BE2C (cell line): Measurements from ENCODE around the gene RCBTB2.

ENCODE experiments used
- DNase-seq: peaks from one replicate; pipeline ENCODE4 v3.0.0-alpha.2; 2020
- H3K27me3 ChIP-seq: fragments of 250-450 bp; sonication (Bioruptor Pico); 2 replicates; pipeline ENCODE4 v1.5.1; 2020; ENCODE audit warnings: mild to moderate bottlenecking
- H3K36me3 ChIP-seq: fragments of 250-450 bp; sonication (Bioruptor Pico); 2 replicates; pipeline ENCODE4 v1.5.1; 2020; ENCODE audit warnings: mild to moderate bottlenecking
- H3K4me1 ChIP-seq: fragments of 250-450 bp; sonication (Bioruptor Pico); 2 replicates; pipeline ENCODE4 v1.5.1; 2020
- H3K4me3 ChIP-seq: 2 replicates; pipeline ENCODE4 v1.5.1; 2011; ENCODE audit warnings: low read depth, low read length
- H3K9me3 ChIP-seq: fragments of 250-450 bp; sonication (Bioruptor Pico); 2 replicates; pipeline ENCODE4 v1.5.1; 2020
- CTCF ChIP-seq: IDR thresholded peaks from 2 replicates; pipeline ENCODE4 v1.5.1; 2012; ENCODE audit warnings: mild to moderate bottlenecking, low read depth, low read length

The RCBTB2 gene

DNA sequence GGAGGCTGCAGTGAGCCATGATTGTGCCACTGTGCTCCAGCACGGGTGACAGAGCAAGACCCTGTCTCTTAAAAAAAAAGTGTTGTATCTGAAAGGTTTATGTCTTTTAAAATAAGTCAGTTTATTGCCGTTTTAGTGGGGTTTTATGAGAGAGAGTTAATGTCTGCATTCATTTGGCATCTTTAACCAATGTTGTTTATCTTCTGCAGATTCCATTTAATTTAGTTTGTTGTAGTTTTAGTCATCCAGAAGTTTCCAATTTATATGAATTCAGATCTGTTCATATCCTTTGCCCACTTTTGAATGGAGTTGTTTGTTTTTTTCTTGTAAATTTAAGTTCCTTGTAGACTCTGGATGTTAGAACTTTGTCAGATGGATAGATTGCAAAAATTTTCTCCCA, 83.2 kb downstream of the RCBTB2 start:
- H3K36me3 ChIP-seq: peaks cover 10% of the 10 kb centered on the region
- no peaks in the 10 kb centered on the region for H3K9me3 ChIP-seq
- no peak for DNase-seq
- no peak for TF ChIP-seq CTCF
- no peaks in the 10 kb centered on the region for H3K4me1 ChIP-seq
- no peak overlapping the region for H3K4me3 ChIP-seq
- H3K27me3 ChIP-seq: no peaks in the 10 kb centered on the region

DNA sequence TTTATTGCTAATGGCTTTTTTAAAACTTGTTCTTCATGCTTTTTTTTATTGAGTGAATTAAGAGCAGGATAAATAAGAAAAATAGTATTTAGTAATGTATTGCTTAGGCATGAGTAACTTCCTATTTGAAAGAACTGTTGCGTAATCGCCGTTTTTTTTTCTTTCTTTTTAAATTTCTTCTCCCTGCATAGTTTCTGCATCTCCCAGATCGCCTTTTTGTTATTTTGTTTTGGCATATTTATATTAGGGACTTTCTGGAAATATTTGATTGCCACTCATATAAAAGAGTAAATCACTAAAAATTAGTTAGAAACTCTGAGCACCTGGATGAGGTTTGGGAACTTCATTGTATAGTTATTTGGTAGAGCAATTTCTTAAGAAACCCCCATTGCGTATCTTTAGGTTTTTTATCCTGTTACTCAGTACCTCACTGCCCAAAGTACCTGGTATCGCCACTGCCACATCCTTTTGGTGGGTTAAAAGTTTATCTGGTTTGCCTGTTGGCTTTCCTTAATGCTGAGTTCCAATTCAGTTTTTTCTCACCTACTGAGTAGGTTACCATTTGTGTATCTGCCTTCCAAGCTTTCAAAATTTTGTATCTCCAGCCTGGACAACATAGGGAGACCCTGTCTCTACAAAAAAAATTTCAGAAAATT, 83.8 kb downstream of the RCBTB2 start:
- DNase-seq: no peak
- no peaks in the 10 kb centered on the region for H3K9me3 ChIP-seq
- no peak overlapping the region for H3K4me3 ChIP-seq
- no peaks in the 10 kb centered on the region for H3K27me3 ChIP-seq
- H3K4me1 ChIP-seq: no peaks in the 10 kb centered on the region
- no peak for TF ChIP-seq CTCF
- peaks cover 8% of the 10 kb centered on the region for H3K36me3 ChIP-seq

- Histone ChIP-seq H3K4me1 (no peaks in the 10 kb centered on the region), H3K4me3 (no peak overlapping the region), H3K36me3 (peaks cover 2% of the 10 kb centered on the region), H3K27me3 (no peaks in the 10 kb centered on the region), H3K9me3 (no peaks in the 10 kb centered on the region)
- DNase-seq: no peak
- TF ChIP-seq CTCF: no peak
Observed at GRCh38 chr13:48448285-48448958, 84.5 kb downstream of the RCBTB2 start.

- no peaks in the 10 kb centered on the region for H3K4me1 ChIP-seq
- no peak for DNase-seq
- no peaks in the 10 kb centered on the region for H3K9me3 ChIP-seq
- H3K36me3 ChIP-seq: no peaks in the 10 kb centered on the region
- H3K27me3 ChIP-seq: no peaks in the 10 kb centered on the region
- H3K4me3 ChIP-seq: no peak overlapping the region
- no peak for TF ChIP-seq CTCF
Observed at GRCh38 chr13:48446464-48446863, 86.4 kb downstream of the RCBTB2 start.

DNA sequence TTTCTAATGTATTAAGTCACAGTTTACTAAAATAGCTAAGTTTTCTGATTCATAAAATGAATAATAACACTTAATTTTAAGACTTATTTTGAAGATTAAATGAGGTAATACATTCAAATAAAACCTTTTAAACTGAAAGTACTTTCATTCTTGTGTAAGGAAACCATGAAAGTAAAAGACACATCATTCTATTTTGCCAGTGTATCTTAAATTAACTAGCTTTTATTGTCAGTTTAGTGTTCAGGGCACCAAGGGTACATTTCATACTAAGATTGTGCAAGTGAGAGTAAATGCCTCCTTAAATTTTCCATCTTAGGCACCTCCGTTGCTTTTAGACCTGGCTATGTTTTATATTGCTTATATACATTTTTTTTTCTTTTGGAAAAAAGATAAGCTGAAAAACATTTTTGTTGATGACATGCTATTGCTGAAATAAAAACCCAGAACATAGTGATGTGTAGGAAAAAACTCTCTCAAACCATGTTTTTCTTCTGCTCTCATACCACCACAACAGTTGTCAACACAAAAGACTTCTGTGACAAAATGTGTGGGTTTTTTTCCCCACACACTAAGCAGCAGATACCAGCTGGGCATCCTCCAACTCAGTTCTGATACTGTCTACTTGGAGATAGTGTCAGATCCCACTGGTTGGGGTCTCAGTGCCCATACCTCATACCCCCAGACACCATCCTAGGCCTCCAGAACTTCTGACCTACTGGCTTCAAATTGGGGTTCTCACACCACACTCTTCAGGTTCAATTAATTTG, 89.3 kb downstream of the RCBTB2 start:
- H3K27me3 ChIP-seq: no peaks in the 10 kb centered on the region
- H3K36me3 ChIP-seq: no peaks in the 10 kb centered on the region
- H3K9me3 ChIP-seq: no peaks in the 10 kb centered on the region
- no peak for TF ChIP-seq CTCF
- no peak overlapping the region for H3K4me3 ChIP-seq
- DNase-seq: no peak
- H3K4me1 ChIP-seq: no peaks in the 10 kb centered on the region
